Activated CD8-positive, alpha-beta memory T cell treated with anti-CD3 and anti-CD28 coated beads, Interleukin-2, amount 50 U/mL, for 1 hour (primary cell): ENCODE results near the gene CC2D2A.

Experiments
- DNase-seq: peaks from one replicate; pipeline ENCODE4 v3.0.0-alpha.2; 2020; ENCODE audit errors: extremely low read depth

Gene CC2D2A

GRCh38 chr4:15469402-15470127, at the start of gene CC2D2A:
Gene CC2D2A (plus strand): TSS chr4:15469882. CDS start chr4:15475933, 6,051 bp downstream.
- DNase-seq, result no peak

GRCh38 chr4:15420642-15421041, 49.0 kb upstream of the CC2D2A start:
- no peak for DNase-seq

GRCh38 chr4:15423285-15423711, 46.4 kb upstream of the CC2D2A start:
- DNase-seq, result no peak

- no peak for DNase-seq
Measured at GRCh38 chr4:15425520-15425919, 44.2 kb upstream of the CC2D2A start.

GRCh38 chr4:15427161-15427560, 42.5 kb upstream of the CC2D2A start:
- no peak for DNase-seq

GRCh38 chr4:15427701-15428100, 42.0 kb upstream of the CC2D2A start, which contains the start of gene C1QTNF7:
Gene C1QTNF7 (plus strand): TSS chr4:15428033. CDS start chr4:15435744, 7,711 bp downstream.
- DNase-seq, result no peak

GRCh38 chr4:15428611-15429010, 41.1 kb upstream of the CC2D2A start:
- DNase-seq, result no peak

GRCh38 chr4:15434091-15434490, 35.6 kb upstream of the CC2D2A start:
- DNase-seq, result no peak

- no peak for DNase-seq
Measured at GRCh38 chr4:15434676-15435075, 35.0 kb upstream of the CC2D2A start.

- no peak for DNase-seq
Measured at GRCh38 chr4:15436513-15436912, 33.2 kb upstream of the CC2D2A start.

GRCh38 chr4:15438939-15439524, 30.6 kb upstream of the CC2D2A start:
- no peak for DNase-seq

GRCh38 chr4:15443371-15444160, 26.1 kb upstream of the CC2D2A start:
- no peak for DNase-seq

- DNase-seq, result no peak
Measured at GRCh38 chr4:15444276-15444675, 25.4 kb upstream of the CC2D2A start.

- no peak for DNase-seq
Measured at GRCh38 chr4:15444879-15445547, 24.7 kb upstream of the CC2D2A start.

GRCh38 chr4:15451181-15451865, 18.4 kb upstream of the CC2D2A start:
- no peak for DNase-seq

- no peak for DNase-seq
Measured at GRCh38 chr4:15451866-15452765, 17.6 kb upstream of the CC2D2A start.

GRCh38 chr4:15455290-15455689, 14.4 kb upstream of the CC2D2A start:
- DNase-seq, result no peak

GRCh38 chr4:15457406-15458201, 12.1 kb upstream of the CC2D2A start:
- no peak for DNase-seq

- DNase-seq, result no peak
Measured at GRCh38 chr4:15458616-15459015, 11.1 kb upstream of the CC2D2A start.

GRCh38 chr4:15459706-15460105, 10.0 kb upstream of the CC2D2A start:
- no peak for DNase-seq
